K562 (cell line): ENCODE measurements around the gene SLC7A9. TPM values are rescaled to one million over a fixed set of nuclear protein-coding genes. Genes with fewer than 3 reads are reported as not detected.

ENCODE experiments used
- ATAC-seq: fragments of 200-7000 bp; cut with Tn5 transposase; 3 replicates; pipeline ENCODE4 v1.9.1; 2020; ENCODE audit warnings: moderate library complexity
- BruUV-seq: library from RNA; stranded (reverse); fragments of 400-500 nt; replicated peaks from 2 replicates; lab custom pipeline; 2021; lab: Mats Ljungman, UMichigan
- CTCF ChIA-PET: fragments of 300-600 bp; formaldehyde crosslinking; extraction: SDS; loops from one replicate; lab custom pipeline; 2021; ENCODE audit warnings: low intra/inter-chr PET ratio; lab: Yijun Ruan, JAX
- POLR2A ChIA-PET: fragments of 300-600, 350-650 bp; sonication (Branson Sonifier 250); formaldehyde crosslinking; extraction: SDS; loops from one replicate; lab custom pipeline; 2021; ENCODE audit warnings: antibody characterized with exemption, inconsistent platforms; lab: Yijun Ruan, JAX
- DNase-seq, 4 experiments: peaks; one replicate each; pipeline versions ENCODE4 v3.0.0 to v3.0.0-alpha.2; 2011 to 2018; ENCODE audit warnings: low spot score in 3 of 4, mixed read lengths in 3 of 4; ENCODE audit errors: extremely low read depth in 1 of 4
- FAIRE-seq: peaks from 2 replicates; lab custom pipeline; 2011; peaks lifted over from hg19 to GRCh38; lab: Jason Lieb, UNC
- H2AFZ ChIP-seq: 2 replicates; pipeline ENCODE4 v1.6.0; 2011; ENCODE audit warnings: low read depth, low read length, control low read depth, inconsistent platforms
- H3K27ac ChIP-seq: fragments of 200-600 bp; 3 replicates; pipeline ENCODE4 v1.8.0; 2011; ENCODE audit warnings: low read depth, mild to moderate bottlenecking, control low read depth, inconsistent platforms, low read length, moderate library complexity, mixed read lengths; ENCODE audit errors: extremely low read depth
- H3K27me3 ChIP-seq, 2 experiments: fragments of 300-600 bp in 1 of 2; 2 replicates in 1 of 2; 3 replicates in 1 of 2; pipeline versions ENCODE4 v1.6.0 to v1.8.0; 2011; ENCODE audit warnings: inconsistent platforms in 2 of 2, low read length in 2 of 2, mild to moderate bottlenecking in 1 of 2, mixed read lengths in 1 of 2, moderate library complexity in 1 of 2; ENCODE audit not compliant: control insufficient read depth in 2 of 2, insufficient read depth in 2 of 2
- H3K36me3 ChIP-seq: fragments of 300-600 bp; 3 replicates; pipeline ENCODE4 v1.8.0; 2011; ENCODE audit warnings: mild to moderate bottlenecking, low read length, inconsistent platforms; ENCODE audit not compliant: control insufficient read depth, insufficient read depth
- H3K4me1 ChIP-seq, 2 experiments: fragments of 200-600 bp in 1 of 2; replicated peaks in 1 of 2; 2 replicates in 1 of 2; 3 replicates in 1 of 2; pipeline versions ENCODE4 v1.5.1 to v1.8.0; 2011; ENCODE audit warnings: inconsistent platforms in 2 of 2, low read length in 2 of 2, mild to moderate bottlenecking in 1 of 2, mixed read lengths in 1 of 2, moderate library complexity in 1 of 2; ENCODE audit not compliant: control insufficient read depth in 2 of 2, insufficient read depth in 2 of 2
- H3K4me2 ChIP-seq: 2 replicates; pipeline ENCODE4 v1.6.1; 2011; ENCODE audit warnings: low read length, control low read depth, inconsistent platforms, mixed read lengths; ENCODE audit not compliant: insufficient read depth
- H3K4me3 ChIP-seq: fragments of 200-600 bp; sonication (generic), shearing (Covaris generic); 2 replicates; pipeline ENCODE4 v1.5.1; 2016; ENCODE audit warnings: control low read depth, inconsistent platforms
- H3K79me2 ChIP-seq: fragments of 200-600 bp; 3 replicates; pipeline ENCODE4 v1.8.0; 2011; ENCODE audit warnings: low read length, inconsistent platforms; ENCODE audit not compliant: control insufficient read depth, insufficient read depth
- H3K9ac ChIP-seq, 2 experiments: 2 replicates each; pipeline versions ENCODE4 v1.6.0 to v1.6.1; 2011; ENCODE audit warnings: low read depth in 2 of 2, low read length in 2 of 2, control low read depth in 1 of 2, inconsistent platforms in 1 of 2, mild to moderate bottlenecking in 1 of 2, mixed read lengths in 1 of 2; ENCODE audit not compliant: insufficient read depth in 1 of 2
- H3K9me1 ChIP-seq: one replicate; pipeline ENCODE4 v1.6.0; 2011; ENCODE audit warnings: inconsistent platforms, mild to moderate bottlenecking, low read length, moderate library complexity; ENCODE audit not compliant: control insufficient read depth, insufficient read depth
- H3K9me3 ChIP-seq: replicated peaks from 2 replicates; pipeline ENCODE4 v1.5.1; 2011; ENCODE audit warnings: low read depth, low read length, inconsistent platforms; ENCODE audit not compliant: control insufficient read depth, insufficient read depth
- H4K20me1 ChIP-seq: replicated peaks from 2 replicates; pipeline ENCODE4 v1.6.1; 2011; ENCODE audit warnings: low read length, inconsistent platforms, mixed read lengths; ENCODE audit not compliant: control insufficient read depth, insufficient read depth
- CHD4 ChIP-seq: fragments of 200-600 bp; sonication (generic); IDR thresholded peaks from 3 replicates; pipeline ENCODE4 v1.6.1; 2012; ENCODE audit warnings: low read depth, mild to moderate bottlenecking, mixed read lengths, low read length, inconsistent platforms; ENCODE audit not compliant: insufficient read depth, insufficient replicate concordance, poor library complexity, severe bottlenecking
- NFIC ChIP-seq: fragments of 450-650 bp; IDR thresholded peaks from 2 replicates; pipeline ENCODE4 v1.6.1; 2017; ENCODE audit warnings: mild to moderate bottlenecking, inconsistent platforms
- NR2C1 ChIP-seq, 2 experiments: fragments of 450-650 bp; IDR thresholded peaks; 2 replicates each; pipeline ENCODE4 v1.6.1; 2017; ENCODE audit warnings: mild to moderate bottlenecking in 2 of 2, antibody characterized with exemption in 1 of 2, inconsistent platforms in 1 of 2, missing compliant biosample characterization in 1 of 2, missing genetic modification characterization in 1 of 2
- SNRNP70 ChIP-seq: fragments of 200-400 bp; formaldehyde crosslinking; optimal IDR thresholded peaks from 2 replicates; pipeline ENCODE3; 2017; ENCODE audit warnings: low read depth, low read length
- YBX1 ChIP-seq: fragments of 450-650 bp; IDR thresholded peaks from 2 replicates; pipeline ENCODE4 v1.7.1; 2016; ENCODE audit warnings: mild to moderate bottlenecking
- WGBS: fragments of 100-300 bp; shearing (Covaris generic); methylation state at CpG from one replicate; pipeline ENCODE4 v1.1.6; 2016; ENCODE audit warnings: low coverage, mixed read lengths; ENCODE audit not compliant: insufficient coverage; ENCODE audit errors: missing lambda C conversion rate; 5-methylcytosine and 5-hydroxymethylcytosine counted together
- in situ Hi-C: fragments of 300-500 bp; cut with MboI; formaldehyde crosslinking; loops from 4 replicates; pipeline ENCODE4 v1.15.0; 2018; ENCODE audit warnings: inconsistent platforms, mixed read lengths
- intact Hi-C: fragments of 100-400 bp; cut with micrococcal nuclease; formaldehyde crosslinking; loops from 2 replicates; pipeline ENCODE4 v1.14.2; 2022
- polyA plus RNA-seq, 8 experiments: library from polyadenylated mRNA; depleted of rRNA in 4 of 8; stranded (reverse) in 5 of 8; unstranded in 3 of 8; fragments of >200 nt; fragmentation: Nextera tagmentation in 2 of 8; fragmentation: Illumina TruSeq in 1 of 8; extraction: Ambion mirVana in 2 of 8; extraction: Trizol in 1 of 8; gene quantifications; 2 replicates each; pipeline versions ENCODE4 v1.2.1 to v1.2.3, GENCODE V29; 2011 to 2014; ENCODE audit warnings: inconsistent platforms in 1 of 8, missing spikeins in 1 of 8
- total RNA-seq, 7 experiments: library from RNA; depleted of rRNA in 6 of 7; stranded (reverse); fragments of >200 nt in 6 of 7; fragmentation: Illumina TruSeq in 2 of 7; extraction: Trizol in 2 of 7; gene quantifications; 2 replicates each; pipeline versions ENCODE4 v1.2.1 to v1.2.3, GENCODE V29; 2011 to 2021; ENCODE audit warnings: low replicate concordance in 1 of 7

SLC7A9 gene
- total and polyA plus RNA-seq, 9 of the 15 experiments (the other 6 are each of a cell fraction or from before 2014, with no cell fraction given), result not detected

- in situ Hi-C loops, result no loop called here
- 1% methylated on average over 18 of the region's 18 CpGs for WGBS
- no peaks in the 10 kb centered on the region for H3K9me3 ChIP-seq
- intact Hi-C loops, result no loop called here
- peaks cover 0 to 3% of the 10 kb centered on the region in 2 experiments; a peak in 1 of 5 replicates for H3K4me1 ChIP-seq
- ChIA-PET CTCF (no interaction called here), POLR2A (no interaction called here)
- no peak overlapping the region for H2AFZ ChIP-seq
- BruUV-seq, result no TSS peak
- 0 out of 2 replicates have a peak, but pooled peaks cover 10% of the 10 kb centered on the region for H4K20me1 ChIP-seq
- no peaks in the 10 kb centered on the region for H3K9me1 ChIP-seq
- no peaks in the 10 kb centered on the region for H3K79me2 ChIP-seq
- H3K27me3 ChIP-seq, result peaks cover 15 to 61% of the 10 kb centered on the region in 2 experiments
- H3K4me3 ChIP-seq, result no peak overlapping the region
- ATAC-seq (no peak), FAIRE-seq (no peak), DNase-seq (no peak)
- H3K27ac ChIP-seq, result no peak overlapping the region
- H3K9ac ChIP-seq, result no peak overlapping the region
- H3K36me3 ChIP-seq, result no peaks in the 10 kb centered on the region
- TF ChIP-seq NR2C1 (IDR thresholded peaks at IDR 0.05), result no peak
- TF ChIP-seq NR2C1 (tag; IDR thresholded peaks at IDR 0.05), result no peak
- no peak for TF ChIP-seq NFIC
- no peak for TF ChIP-seq SNRNP70
- TF ChIP-seq CHD4, result no peak
- TF ChIP-seq YBX1, result no peak
- H3K4me2 ChIP-seq, result no peak overlapping the region
Measured at GRCh38 chr19:32873247-32873959, 3.8 kb upstream of the SLC7A9 start.
